HCT116 (cell line): ENCODE measurements around the gene EMB. TPM values are rescaled to one million over a fixed set of nuclear protein-coding genes. Genes with fewer than 3 reads are reported as not detected.
"Not testable (repeated sequence)": the region's sequence is repeated elsewhere in the genome, so short reads cannot be mapped to it uniquely, and the experiment has no call there.

Experiments used
- ATAC-seq: fragments of 200-7000 bp; cut with Tn5 transposase; 2 replicates; pipeline ENCODE4 v1.9.1; 2020; ENCODE audit warnings: mild to moderate bottlenecking, moderate library complexity
- BruUV-seq: library from RNA; stranded (reverse); fragments of 400-500 nt; replicated peaks from 2 replicates; lab custom pipeline; 2021; lab: Mats Ljungman, UMichigan
- CTCF ChIA-PET: fragments of 300-600 bp; sonication (Branson Sonifier 250); formaldehyde crosslinking; loops from one replicate; lab custom pipeline; 2021; ENCODE audit warnings: antibody characterized with exemption; lab: Charles Lee
- POLR2A ChIA-PET: fragments of 300-600, 350-600 bp; sonication (Branson Sonifier 250); formaldehyde crosslinking; loops from one replicate; lab custom pipeline; 2021; ENCODE audit warnings: antibody characterized with exemption; lab: Charles Lee
- RAD21 ChIA-PET, 2 experiments: fragments of 300-600 bp; sonication (Branson Sonifier 250); formaldehyde crosslinking; loops; one replicate each; lab custom pipeline; 2023; ENCODE audit warnings: low total read pairs in 2 of 2; ENCODE audit not compliant: uncharacterized antibody in 2 of 2, unreplicated experiment in 2 of 2, low non-redundant PET in 1 of 2; lab: Charles Lee
- DNase-seq: peaks from one replicate; pipeline ENCODE4 v3.0.0-alpha.2; 2010; ENCODE audit warnings: low read depth, low spot score
- H2AFZ ChIP-seq: fragments of 200-600 bp; shearing (Covaris generic), sonication (generic); 2 replicates; pipeline ENCODE4 v1.6.1; 2017; ENCODE audit warnings: low read depth, mixed run types, mixed read lengths, antibody characterized with exemption, low read length; ENCODE audit not compliant: poor library complexity, severe bottlenecking
- H3K27ac ChIP-seq: 2 replicates; pipeline ENCODE4 v1.5.1; 2012; ENCODE audit warnings: low read depth, low read length
- H3K27me3 ChIP-seq: fragments of 200-600 bp; sonication (generic); 2 replicates; pipeline ENCODE4 v1.6.1; 2016; ENCODE audit warnings: mixed run types, low read length, mixed read lengths; ENCODE audit not compliant: insufficient read depth
- H3K36me3 ChIP-seq, 2 experiments: fragments of 200-500 bp in 1 of 2; fragments of 200-600 bp in 1 of 2; sonication (Bioruptor generic) in 1 of 2; sonication (generic) in 1 of 2; 2 replicates each; pipeline versions ENCODE4 v1.5.1 to v1.6.1; 2014 to 2016; ENCODE audit warnings: low read length in 2 of 2, inconsistent platforms in 1 of 2, mixed read lengths in 1 of 2, mixed run types in 1 of 2; ENCODE audit not compliant: insufficient read depth in 2 of 2, control insufficient read depth in 1 of 2
- H3K4me1 ChIP-seq, 2 experiments: fragments of 200-600 bp in 1 of 2; sonication (generic) in 1 of 2; 2 replicates each; pipeline versions ENCODE4 v1.5.1 to v1.6.1; 2012 to 2017; ENCODE audit warnings: low read length in 2 of 2, inconsistent platforms in 1 of 2, mild to moderate bottlenecking in 1 of 2, mixed read lengths in 1 of 2, mixed run types in 1 of 2, moderate library complexity in 1 of 2; ENCODE audit not compliant: insufficient read depth in 2 of 2, control insufficient read depth in 1 of 2
- H3K4me2 ChIP-seq: fragments of 200-600 bp; sonication (generic); 2 replicates; pipeline ENCODE4 v1.6.1; 2017; ENCODE audit warnings: mixed run types, low read length, mixed read lengths
- H3K4me3 ChIP-seq, 2 experiments: fragments of 200-600 bp in 1 of 2; sonication (generic) in 1 of 2; replicated peaks in 1 of 2; 2 replicates each; pipeline ENCODE4 v1.5.1; 2011 to 2016; ENCODE audit warnings: low read length in 2 of 2, control low read depth in 1 of 2, low read depth in 1 of 2, mild to moderate bottlenecking in 1 of 2, mixed read lengths in 1 of 2, mixed run types in 1 of 2
- H3K79me2 ChIP-seq: fragments of 200-600 bp; sonication (generic); 2 replicates; pipeline ENCODE4 v1.6.1; 2017; ENCODE audit warnings: mild to moderate bottlenecking, mixed run types, low read length, moderate library complexity, mixed read lengths; ENCODE audit not compliant: insufficient read depth
- H3K9ac ChIP-seq: fragments of 200-600 bp; sonication (generic); 2 replicates; pipeline ENCODE4 v1.6.1; 2016; ENCODE audit warnings: low read length, mixed read lengths
- H3K9me2 ChIP-seq: fragments of 200-600 bp; sonication (generic), shearing (Covaris generic); 2 replicates; pipeline ENCODE4 v1.6.1; 2017; ENCODE audit warnings: mixed run types, mild to moderate bottlenecking, moderate library complexity; ENCODE audit not compliant: insufficient read depth
- H3K9me3 ChIP-seq, 2 experiments: fragments of 200-500 bp in 1 of 2; fragments of 200-600 bp in 1 of 2; sonication (Bioruptor generic) in 1 of 2; sonication (generic) in 1 of 2; 2 replicates each; pipeline ENCODE4 v1.6.1; 2014 to 2017; ENCODE audit warnings: low read length in 2 of 2, mixed read lengths in 2 of 2, inconsistent platforms in 1 of 2, low read depth in 1 of 2, mild to moderate bottlenecking in 1 of 2, mixed run types in 1 of 2, moderate library complexity in 1 of 2; ENCODE audit not compliant: control insufficient read depth in 1 of 2, insufficient read depth in 1 of 2
- H4K20me1 ChIP-seq: fragments of 200-600 bp; sonication (generic), shearing (Covaris generic); 2 replicates; pipeline ENCODE4 v1.6.1; 2017; ENCODE audit warnings: mixed run types, mild to moderate bottlenecking, moderate library complexity; ENCODE audit not compliant: insufficient read depth
- FOSL1 ChIP-seq: IDR thresholded peaks from 2 replicates; pipeline ENCODE4 v1.6.1; 2012; ENCODE audit warnings: low read depth
- intact Hi-C: fragments of 100-400 bp; cut with micrococcal nuclease; formaldehyde crosslinking; loops from 2 replicates; pipeline ENCODE4 v1.10.0; 2022
- total RNA-seq: library from RNA; stranded (reverse); gene quantifications from one replicate; pipeline ENCODE4 v1.2.1, GENCODE V29; 2021; ENCODE audit not compliant: unreplicated experiment

EMB gene
- total RNA-seq, 1 experiment from 2014 or later: 15.2 TPM

GRCh38 chr5:50393925-50394609, 47.0 kb downstream of the EMB start:
- BruUV-seq, H3K4me3 ChIP-seq: not testable (repeated sequence)

GRCh38 chr5:50392289-50392688, 48.8 kb downstream of the EMB start:
- H3K9ac ChIP-seq, POLR2A ChIA-PET, CTCF ChIA-PET: not testable (repeated sequence)

More at GRCh38 chr5:50393925-50394609, 47.0 kb downstream of the EMB start:
- H3K9me2 ChIP-seq, intact Hi-C loops, H2AFZ ChIP-seq, H3K79me2 ChIP-seq, CTCF ChIA-PET, H3K36me3 ChIP-seq, ATAC-seq, DNase-seq, H3K4me1 ChIP-seq, H3K9me3 ChIP-seq, H3K9ac ChIP-seq, H4K20me1 ChIP-seq, RAD21 ChIA-PET, H3K27ac ChIP-seq, H3K27me3 ChIP-seq, POLR2A ChIA-PET, H3K4me2 ChIP-seq: not testable (repeated sequence)
- peak; percentile 10; the same call in 1 of the 2 replicates for TF ChIP-seq FOSL1

GRCh38 chr5:50384381-50384780, 56.7 kb downstream of the EMB start:
- BruUV-seq, POLR2A ChIA-PET, H3K9me2 ChIP-seq, H3K4me3 ChIP-seq, H3K27me3 ChIP-seq, H3K4me1 ChIP-seq, ATAC-seq, H4K20me1 ChIP-seq, intact Hi-C loops, H3K79me2 ChIP-seq, H3K9me3 ChIP-seq, H3K36me3 ChIP-seq, H3K27ac ChIP-seq, H2AFZ ChIP-seq, CTCF ChIA-PET, DNase-seq, H3K9ac ChIP-seq, RAD21 ChIA-PET, H3K4me2 ChIP-seq: not testable (repeated sequence)

More at GRCh38 chr5:50392289-50392688, 48.8 kb downstream of the EMB start:
- RAD21 ChIA-PET, H4K20me1 ChIP-seq, H3K9me3 ChIP-seq, H3K4me3 ChIP-seq, H3K79me2 ChIP-seq, H3K4me1 ChIP-seq, DNase-seq, ATAC-seq, H3K36me3 ChIP-seq, H3K27me3 ChIP-seq, BruUV-seq, H3K9me2 ChIP-seq, H3K4me2 ChIP-seq, intact Hi-C loops, H3K27ac ChIP-seq, H2AFZ ChIP-seq: not testable (repeated sequence)

- RAD21 ChIA-PET, H3K4me3 ChIP-seq, H3K9ac ChIP-seq, POLR2A ChIA-PET, H3K27me3 ChIP-seq, H2AFZ ChIP-seq, H3K36me3 ChIP-seq, H4K20me1 ChIP-seq, ATAC-seq, intact Hi-C loops, BruUV-seq, H3K4me2 ChIP-seq, H3K9me2 ChIP-seq, H3K79me2 ChIP-seq, H3K4me1 ChIP-seq, DNase-seq, H3K27ac ChIP-seq, CTCF ChIA-PET, H3K9me3 ChIP-seq: not testable (repeated sequence)
Observed at GRCh38 chr5:50376696-50377095, 64.4 kb downstream of the EMB start.
